Thyroid gland (tissue), 4 donors: ENCODE results near the gene WDR36. TPM values are rescaled to one million over a fixed set of nuclear protein-coding genes. Genes with fewer than 3 reads are reported as not detected.

ENCODE experiments used
- DNase-seq, 2 donors: peaks; one replicate each; pipeline ENCODE4 v3.0.0-alpha.2; 2019
- H3K27ac ChIP-seq, 3 donors: fragments of 200-600 bp; sonication (generic); 1 replicate in 2 of 3; 2 replicates in 1 of 3; pipeline ENCODE4 v1.5.1; 2016 to 2019; ENCODE audit warnings: mild to moderate bottlenecking in 1 of 3, moderate library complexity in 1 of 3
- H3K27me3 ChIP-seq: fragments of 200-600 bp; sonication (generic); one replicate; pipeline ENCODE4 v1.5.1; 2019
- H3K36me3 ChIP-seq, 2 donors: fragments of 200-600 bp; sonication (generic); one replicate each; pipeline ENCODE4 v1.5.1; 2016 to 2019
- H3K4me1 ChIP-seq, 2 donors: fragments of 200-600 bp; sonication (generic); one replicate each; pipeline ENCODE4 v1.5.1; 2017 to 2019
- H3K4me3 ChIP-seq, 3 donors: fragments of 200-600 bp; sonication (generic); replicated peaks in 1 of 3; 1 replicate in 2 of 3; 2 replicates in 1 of 3; pipeline ENCODE4 v1.5.1; 2016; ENCODE audit warnings: mild to moderate bottlenecking in 1 of 3
- H3K9me3 ChIP-seq: fragments of 200-600 bp; sonication (generic); one replicate; pipeline ENCODE4 v1.5.1; 2017
- CTCF ChIP-seq, 6 experiments: fragments of 200-600 bp in 3 of 6; fragments of 450-650 bp in 3 of 6; sonication (generic) in 3 of 6; IDR thresholded peaks; one replicate each; pipeline ENCODE4 v1.5.1; 2016 to 2019; ENCODE audit warnings: antibody characterized with exemption in 6 of 6, mild to moderate bottlenecking in 2 of 6, inconsistent platforms in 1 of 6, moderate library complexity in 1 of 6
- POLR2A ChIP-seq, 2 donors: fragments of 450-650 bp; IDR thresholded peaks; one replicate each; pipeline ENCODE4 v1.6.1; 2017; ENCODE audit warnings: antibody characterized with exemption in 2 of 2, mild to moderate bottlenecking in 2 of 2, moderate library complexity in 1 of 2
- WGBS, 2 donors: methylation state at CpG; one replicate each; pipeline ENCODE4 v1.1.5; 2017; 5-methylcytosine and 5-hydroxymethylcytosine counted together
- intact Hi-C: fragments of 100-400 bp; cut with DNase I; formaldehyde crosslinking; loops from one replicate; pipeline ENCODE4 v1.15.1; 2023
- total RNA-seq, 4 donors: library from RNA; depleted of rRNA; stranded (reverse); fragments of >200 nt; gene quantifications; one replicate each; pipeline ENCODE4 v1.2.3, GENCODE V29; 2016

WDR36 gene
- total RNA-seq, 4 donors from 2014 or later = 26.3 to 43.2 (median 30.4) TPM

GRCh38 chr5:111115229-111115628 is 23.1 kb downstream of the WDR36 start:
- intact Hi-C loops = no loop called here
- H3K27me3 ChIP-seq = no peaks in the 10 kb centered on the region
- DNase-seq = no peak
- H3K9me3 ChIP-seq = no peaks in the 10 kb centered on the region
- WGBS, 2 donors = 93 to 100% methylated on average over 1 of the region's 1 CpG
- H3K4me1 ChIP-seq = no peaks in the 10 kb centered on the region
- H3K4me3 ChIP-seq = no peak overlapping the region
- H3K36me3 ChIP-seq = peaks cover 12 to 16% of the 10 kb centered on the region in 2 donors
- no peak overlapping the region for H3K27ac ChIP-seq
- TF ChIP-seq CTCF (IDR thresholded peaks at IDR 0.05) = no peak
- no peak for TF ChIP-seq POLR2A (IDR thresholded peaks at IDR 0.05)

- peaks cover 18 to 26% of the 10 kb centered on the region in 2 donors for H3K36me3 ChIP-seq
Measured at GRCh38 chr5:111116550-111116949, 24.4 kb downstream of the WDR36 start.

GRCh38 chr5:111117136-111117535 is 25.0 kb downstream of the WDR36 start:
- no peak overlapping the region for H3K27ac ChIP-seq
- 67 to 85% methylated on average over 1 of the region's 1 CpG for WGBS, 2 donors
- peaks cover 18 to 27% of the 10 kb centered on the region in 2 donors for H3K36me3 ChIP-seq
- intact Hi-C loops = no loop called here
- no peaks in the 10 kb centered on the region for H3K27me3 ChIP-seq
- no peaks in the 10 kb centered on the region for H3K4me1 ChIP-seq
- no peak for DNase-seq
- H3K9me3 ChIP-seq = no peaks in the 10 kb centered on the region
- H3K4me3 ChIP-seq = no peak overlapping the region
- TF ChIP-seq CTCF (IDR thresholded peaks at IDR 0.05) (no peak), POLR2A (IDR thresholded peaks at IDR 0.05) (no peak)

More at GRCh38 chr5:111116550-111116949, 24.4 kb downstream of the WDR36 start:
- no peaks in the 10 kb centered on the region for H3K27me3 ChIP-seq
- H3K27ac ChIP-seq = no peak overlapping the region
- no peak overlapping the region for H3K4me3 ChIP-seq
- WGBS, 2 donors = 85 to 92% methylated on average over 1 of the region's 1 CpG
- no peaks in the 10 kb centered on the region for H3K9me3 ChIP-seq
- intact Hi-C loops = no loop called here
- TF ChIP-seq CTCF (IDR thresholded peaks at IDR 0.05) (no peak), POLR2A (IDR thresholded peaks at IDR 0.05) (no peak)
- no peak for DNase-seq
- H3K4me1 ChIP-seq = no peaks in the 10 kb centered on the region

- Histone ChIP-seq H3K27ac (no peak overlapping the region), H3K36me3 (peaks cover 20 to 30% of the 10 kb centered on the region in 2 donors), H3K9me3 (no peaks in the 10 kb centered on the region), H3K4me1 (no peaks in the 10 kb centered on the region), H3K4me3 (no peak overlapping the region), H3K27me3 (no peaks in the 10 kb centered on the region)
- no peak for DNase-seq
- TF ChIP-seq CTCF (IDR thresholded peaks at IDR 0.05) = no peak
- no peak for TF ChIP-seq POLR2A (IDR thresholded peaks at IDR 0.05)
- WGBS, 2 donors = 65 to 69% methylated on average over 2 of the region's 2 CpGs
- intact Hi-C loops = no loop called here
Measured at GRCh38 chr5:111119221-111119620, 27.1 kb downstream of the WDR36 start.

GRCh38 chr5:111119856-111120255 is 27.7 kb downstream of the WDR36 start:
- Histone ChIP-seq H3K4me1 (no peaks in the 10 kb centered on the region), H3K4me3 (no peak overlapping the region), H3K27me3 (no peaks in the 10 kb centered on the region), H3K27ac (no peak overlapping the region), H3K36me3 (peaks cover 21 to 30% of the 10 kb centered on the region in 2 donors), H3K9me3 (no peaks in the 10 kb centered on the region)
- intact Hi-C loops = no loop called here
- no peak for DNase-seq
- 93 to 94% methylated on average over 2 of the region's 2 CpGs for WGBS, 2 donors
- no peak for TF ChIP-seq POLR2A (IDR thresholded peaks at IDR 0.05)
- no peak for TF ChIP-seq CTCF (IDR thresholded peaks at IDR 0.05)
